Retinal pigment epithelial cell (primary cell): ENCODE results near the gene NRG4.

Experiments used
- DNase-seq: peaks from one replicate; pipeline ENCODE4 v3.0.0-alpha.2; 2010; ENCODE audit warnings: low read depth
- H3K4me3 ChIP-seq: 2 replicates; pipeline ENCODE4 v1.5.1; 2011; ENCODE audit warnings: mild to moderate bottlenecking, low read length, control low read depth, moderate library complexity
- CTCF ChIP-seq: conservative IDR thresholded peaks from 2 replicates; pipeline ENCODE4 v1.5.1; 2011; ENCODE audit warnings: low read depth, low read length, control low read depth, inconsistent platforms

Gene NRG4, protein sequence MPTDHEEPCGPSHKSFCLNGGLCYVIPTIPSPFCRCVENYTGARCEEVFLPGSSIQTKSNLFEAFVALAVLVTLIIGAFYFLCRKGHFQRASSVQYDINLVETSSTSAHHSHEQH

GRCh38 chr15:76011627-76012551 is at the start of gene NRG4:
Gene NRG4, minus strand, starts transcription at chr15:76012424. Its CDS starts 1,194 bp downstream, at chr15:76011230.
- H3K4me3 ChIP-seq, result peak within 1 kb of the TSS; percentile 17
- DNase-seq, result no peak
- no peak for TF ChIP-seq CTCF

DNA sequence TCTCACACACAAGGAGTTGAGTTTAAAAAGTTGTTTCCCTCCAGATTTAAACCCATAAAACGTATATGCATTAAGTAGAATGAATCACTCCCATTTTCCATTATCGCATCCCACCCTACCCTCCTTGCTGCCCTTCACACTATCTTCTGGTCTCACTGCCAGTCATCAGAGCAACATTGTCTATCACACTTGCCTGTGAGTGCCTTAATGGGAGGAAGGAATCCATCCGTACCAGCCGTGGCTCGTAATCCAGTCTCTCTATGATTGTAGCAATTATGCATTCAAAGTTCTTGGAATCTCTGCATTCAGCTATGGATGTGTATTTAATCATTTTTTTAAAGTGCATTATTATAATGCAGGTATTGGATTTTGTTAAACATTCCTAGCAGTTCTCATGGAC is 49.5 kb upstream of the NRG4 start:
- DNase-seq, result no peak
- no peak for TF ChIP-seq CTCF
- no peak overlapping the region for H3K4me3 ChIP-seq

DNA sequence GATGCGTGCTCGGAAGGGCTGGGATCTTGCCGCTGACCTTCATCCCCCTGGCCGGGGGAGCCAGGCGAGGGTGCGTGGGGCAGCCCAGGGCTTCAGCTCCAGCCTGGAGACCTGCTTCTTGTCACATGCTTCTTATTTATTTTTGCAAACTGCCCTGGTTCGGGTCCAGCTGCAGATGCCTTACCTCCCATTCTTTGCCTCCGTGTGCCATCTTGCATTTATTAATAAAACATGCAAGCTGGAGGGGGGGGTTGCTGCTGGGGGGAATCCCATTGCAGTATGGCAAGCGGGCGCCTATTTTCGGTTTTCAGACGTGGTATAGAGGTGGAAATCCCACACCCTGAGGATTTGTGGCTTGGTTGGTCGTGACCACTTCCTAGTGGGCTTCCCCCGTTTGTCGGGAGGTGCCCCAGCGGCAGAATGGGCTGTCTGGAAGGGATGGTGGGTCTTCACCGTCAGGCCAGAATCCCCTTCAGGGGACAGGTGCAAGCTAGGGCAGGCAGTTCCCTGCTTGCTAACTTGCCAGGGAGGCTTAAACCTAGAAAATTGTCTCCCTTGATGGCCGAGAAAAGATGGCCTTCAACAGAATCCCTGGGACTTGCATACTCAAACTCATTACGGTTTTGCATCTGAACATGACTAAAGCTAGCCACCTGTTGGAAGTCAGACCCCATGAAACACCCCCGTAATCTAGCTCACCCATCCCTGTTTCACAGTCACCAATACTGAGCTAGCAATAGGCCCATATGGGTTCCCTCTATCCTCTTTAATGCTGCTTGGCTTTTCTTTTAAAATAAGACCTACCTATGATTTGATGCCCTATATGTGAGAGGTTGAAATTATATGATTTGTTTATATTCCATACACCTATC is 48.1 kb upstream of the NRG4 start:
- DNase-seq, result no peak
- TF ChIP-seq CTCF, result no peak
- H3K4me3 ChIP-seq, result peak overlapping the region; percentile 55

GRCh38 chr15:76059320-76060117 is 47.3 kb upstream of the NRG4 start, which contains the start of gene TMEM266:
Gene TMEM266, plus strand, starts transcription at chr15:76059985. Its CDS starts 74,279 bp downstream, at chr15:76134264.
- no peak for TF ChIP-seq CTCF
- H3K4me3 ChIP-seq, result peak within 1 kb of the TSS; percentile 59
- no peak for DNase-seq

GRCh38 chr15:76058714-76059319 is 46.6 kb upstream of the NRG4 start:
- DNase-seq, result no peak
- peak overlapping the region; percentile 59 for H3K4me3 ChIP-seq
- TF ChIP-seq CTCF, result no peak
